Measurements from ENCODE around the gene WWOX. TPM values are rescaled to one million over a fixed set of nuclear protein-coding genes. Genes with fewer than 3 reads are reported as not detected.

Gene WWOX
- total and polyA plus RNA-seq, 2 of the 4 experiments (the other 2 are of a cell fraction), result 2.7 to 5.4 TPM

GRCh38 chr16:78596348-78596995, 497.0 kb downstream of the WWOX start:
- Histone ChIP-seq H3K18ac (ENCODE audit: low read depth, low read length) (no peak overlapping the region), H3K9me3 (ENCODE audit: control insufficient read depth, insufficient read depth, low read length) (peaks cover 27% of the 10 kb centered on the region), H3K14ac (replicated peaks; ENCODE audit: low read depth, low read length) (no peak overlapping the region), H2BK15ac (ENCODE audit: low read depth, low read length) (no peak overlapping the region), H4K20me1 (ENCODE audit: insufficient read depth, low read length) (no peaks in the 10 kb centered on the region), H4K5ac (ENCODE audit: low read depth, low read length) (no peak overlapping the region), H2AK9ac (replicated peaks; ENCODE audit: low read depth, low read length, poor library complexity) (no peak overlapping the region), H2AFZ (replicated peaks; ENCODE audit: low read length, poor library complexity) (no peak overlapping the region), H3K4me3 (ENCODE audit: insufficient read depth, low read depth, low read length) (no peak overlapping the region), H3K4ac (ENCODE audit: low read depth, low read length) (no peak overlapping the region), H3K79me1 (ENCODE audit: low read depth in 1 of 2, low read length in 2 of 2) (no peaks in the 10 kb centered on the region), H4K91ac (ENCODE audit: insufficient read depth, low read depth, low read length) (no peak overlapping the region), H3K9me1 (ENCODE audit: insufficient read depth, low read length) (no peaks in the 10 kb centered on the region), H2BK20ac (ENCODE audit: low read depth, low read length) (no peak overlapping the region), H3K23ac (ENCODE audit: low read depth, low read length) (no peak overlapping the region), H2AK5ac (ENCODE audit: low read depth, low read length) (no peak overlapping the region), H4K8ac (ENCODE audit: low read depth in 2 of 2, low read length in 2 of 2) (no peak overlapping the region), H3K4me2 (ENCODE audit: low read depth, low read length) (no peak overlapping the region), H3K27ac (ENCODE audit: insufficient read depth, low read length) (no peak overlapping the region), H3K36me3 (ENCODE audit: control insufficient read depth, insufficient read depth, low read length) (no peaks in the 10 kb centered on the region), H3K9ac (ENCODE audit: low read depth, low read length) (no peak overlapping the region), H3K56ac (ENCODE audit: extremely low read depth, insufficient read depth, low read length) (no peak overlapping the region), H2BK120ac (ENCODE audit: low read depth, low read length) (no peak overlapping the region), H3K27me3 (ENCODE audit: control insufficient read depth, insufficient read depth, low read length) (no peaks in the 10 kb centered on the region), H2BK5ac (ENCODE audit: low read depth, low read length, poor library complexity, severe bottlenecking) (no peak overlapping the region), H3K4me1 (ENCODE audit: control insufficient read depth, insufficient read depth, low read length) (no peaks in the 10 kb centered on the region)
- dilution Hi-C loops (cut with HindIII; ENCODE audit: low sequenced_read_pairs, unreplicated experiment) (no loop called here), in situ Hi-C loops (cut with MboI; ENCODE audit: low sequenced_read_pairs) (no loop called here), intact Hi-C loops (cut with micrococcal nuclease) (no loop called here)
- DNase-seq, result no peak
- ATAC-seq (ENCODE audit: low read depth), result no peak
- 57% methylated on average over 5 of the region's 10 CpGs; no CpG with 5 or more reads in 1 of the 2 experiments for whole genome bisulfite sequencing, 2 experiments (ENCODE audit: extremely low coverage in 2 of 2, insufficient read length in 1 of 2)
- TF ChIP-seq CHD1 (IDR thresholded peaks at IDR 0.05; ENCODE audit: low read depth, low read length) (no peak), ELK1 (IDR thresholded peaks at IDR 0.05; ENCODE audit: borderline replicate concordance, low read depth, low read length) (no peak), RFX5 (IDR thresholded peaks at IDR 0.05; ENCODE audit: low read depth, low read length) (no peak)
- TF ChIP-seq, protein P1, sequence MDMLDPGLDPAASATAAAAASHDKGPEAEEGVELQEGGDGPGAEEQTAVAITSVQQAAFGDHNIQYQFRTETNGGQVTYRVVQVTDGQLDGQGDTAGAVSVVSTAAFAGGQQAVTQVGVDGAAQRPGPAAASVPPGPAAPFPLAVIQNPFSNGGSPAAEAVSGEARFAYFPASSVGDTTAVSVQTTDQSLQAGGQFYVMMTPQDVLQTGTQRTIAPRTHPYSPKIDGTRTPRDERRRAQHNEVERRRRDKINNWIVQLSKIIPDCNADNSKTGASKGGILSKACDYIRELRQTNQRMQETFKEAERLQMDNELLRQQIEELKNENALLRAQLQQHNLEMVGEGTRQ (IDR thresholded peaks at IDR 0.05; ENCODE audit: low read depth, low read length), result no peak
- no TSS peak for BruUV-seq (replicated peaks)
- ChIA-PET POLR2A (ENCODE audit: unreplicated experiment) (no interaction called here), CTCF (no interaction called here)
